Kidney epithelial cell (primary cell): ENCODE results near the gene ZNF568. TPM values are rescaled to one million over a fixed set of nuclear protein-coding genes. Genes with fewer than 3 reads are reported as not detected.

Source experiments
- DNase-seq: peaks from one replicate; pipeline ENCODE4 v3.0.0-alpha.2; 2010; ENCODE audit warnings: low read depth
- H3K27me3 ChIP-seq: 2 replicates; pipeline ENCODE4 v1.6.0; 2011; ENCODE audit warnings: low read length; ENCODE audit not compliant: control insufficient read depth, insufficient read depth
- H3K36me3 ChIP-seq: 2 replicates; pipeline ENCODE4 v1.5.1; 2011; ENCODE audit warnings: low read length; ENCODE audit not compliant: control insufficient read depth, insufficient read depth
- H3K4me3 ChIP-seq: 2 replicates; pipeline ENCODE4 v1.5.1; 2011; ENCODE audit warnings: low read depth, mild to moderate bottlenecking, control low read depth, low read length
- CTCF ChIP-seq: IDR thresholded peaks from 2 replicates; pipeline ENCODE4 v1.5.1; 2011; ENCODE audit warnings: mild to moderate bottlenecking, moderate library complexity, low read length, control low read depth, inconsistent platforms; ENCODE audit not compliant: insufficient read depth, poor library complexity, severe bottlenecking
- total RNA-seq: library from RNA; depleted of rRNA; stranded (reverse); fragments of >200 nt; gene quantifications from 2 replicates; pipeline ENCODE4 v1.2.3, GENCODE V29; 2015

Gene ZNF568
- total RNA-seq, 1 donor from 2014 or later = 6.8 TPM

- no peak for TF ChIP-seq CTCF
- no peak for DNase-seq
- H3K27me3 ChIP-seq = no peaks in the 10 kb centered on the region
- no peak overlapping the region for H3K4me3 ChIP-seq
- H3K36me3 ChIP-seq = no peaks in the 10 kb centered on the region
These were observed 93.7 kb downstream of the ZNF568 start for GRCh38 chr19:37009871-37010270.

GRCh38 chr19:37012093-37012745 lies 96.1 kb downstream of the ZNF568 start:
- Histone ChIP-seq H3K27me3 (no peaks in the 10 kb centered on the region), H3K36me3 (no peaks in the 10 kb centered on the region), H3K4me3 (no peak overlapping the region)
- no peak for TF ChIP-seq CTCF
- no peak for DNase-seq

- no peaks in the 10 kb centered on the region for H3K36me3 ChIP-seq
- no peak for TF ChIP-seq CTCF
- H3K27me3 ChIP-seq = no peaks in the 10 kb centered on the region
- no peak for DNase-seq
- no peak overlapping the region for H3K4me3 ChIP-seq
These were observed 98.3 kb downstream of the ZNF568 start for GRCh38 chr19:37014456-37014855.

GRCh38 chr19:37045140-37045539 lies 129.0 kb downstream of the ZNF568 start:
- no peak for TF ChIP-seq CTCF
- Histone ChIP-seq H3K27me3 (no peaks in the 10 kb centered on the region), H3K36me3 (no peaks in the 10 kb centered on the region), H3K4me3 (no peak overlapping the region)
- DNase-seq = no peak

Other genes with a start within 250 kb of the ZNF568 start
- 9.4 and 12.5 TPM in 2 replicates for gene ZNF461, start 249.5 kb upstream of the ZNF568 start, total RNA-seq
- gene ZNF567, start 228.7 kb upstream of the ZNF568 start, total RNA-seq = 7.7 and 7.9 TPM in 2 replicates
- 2.7 and 3.0 TPM in 2 replicates for gene ZNF850, start 143.5 kb upstream of the ZNF568 start, total RNA-seq
- 2.8 and 3.6 TPM in 2 replicates for gene ZNF790, start 77.9 kb upstream of the ZNF568 start, total RNA-seq
- 2.3 and 3.1 TPM in 2 replicates for gene ZNF345, start 65.5 kb upstream of the ZNF568 start, total RNA-seq
- gene ZNF829, start within 50 bp of the ZNF568 start, total RNA-seq = 3.0 and 4.0 TPM in 2 replicates
- 5.8 and 9.1 TPM in 2 replicates for gene ZNF420, start 162.1 kb downstream of the ZNF568 start, total RNA-seq